Calu3 (cell line): ENCODE results near the gene CASR. TPM values are rescaled to one million over a fixed set of nuclear protein-coding genes. Genes with fewer than 3 reads are reported as not detected.

ENCODE experiments used
- BruUV-seq: library from RNA; stranded (reverse); fragments of 400-500 nt; replicated peaks from 2 replicates; lab custom pipeline; 2021; lab: Mats Ljungman, UMichigan
- CTCF ChIA-PET: fragments of 300-600 bp; sonication (Branson Sonifier 250); formaldehyde crosslinking; loops from one replicate; lab custom pipeline; 2022; ENCODE audit warnings: antibody characterized with exemption; lab: Charles Lee
- DNase-seq: peaks from one replicate; pipeline ENCODE4 v3.0.0; 2022
- H3K27ac Mint-ChIP-seq: one replicate; pipeline ENCODE4 v1.8.0; 2022; ENCODE audit warnings: mixed read lengths; ENCODE audit not compliant: unreplicated experiment
- H3K27me3 Mint-ChIP-seq: one replicate; pipeline ENCODE4 v1.8.0; 2022; ENCODE audit warnings: mixed read lengths; ENCODE audit not compliant: unreplicated experiment
- H3K36me3 Mint-ChIP-seq: one replicate; pipeline ENCODE4 v1.8.0; 2022; ENCODE audit warnings: mild to moderate bottlenecking, moderate library complexity, mixed read lengths; ENCODE audit not compliant: insufficient read depth, unreplicated experiment
- H3K4me1 Mint-ChIP-seq: one replicate; pipeline ENCODE4 v1.8.0; 2022; ENCODE audit warnings: mild to moderate bottlenecking, low read depth, mixed read lengths; ENCODE audit not compliant: unreplicated experiment
- H3K4me3 Mint-ChIP-seq: one replicate; pipeline ENCODE4 v1.8.0; 2022; ENCODE audit warnings: mild to moderate bottlenecking, low read depth, moderate library complexity, mixed read lengths; ENCODE audit not compliant: unreplicated experiment
- H3K9me3 Mint-ChIP-seq: one replicate; pipeline ENCODE4 v1.8.0; 2022; ENCODE audit warnings: low read depth, mixed read lengths; ENCODE audit not compliant: unreplicated experiment
- intact Hi-C: fragments of 100-400 bp; cut with micrococcal nuclease; formaldehyde crosslinking; loops from one replicate; pipeline ENCODE4 v1.10.0; 2022; ENCODE audit not compliant: unreplicated experiment
- total RNA-seq: library from RNA; stranded (reverse); gene quantifications from 2 replicates; pipeline ENCODE4 v1.2.3, GENCODE V29; 2022
- TF ChIP-seq, protein P1 (sequence below): fragments of 200-600 bp; IDR thresholded peaks from one replicate; pipeline ENCODE4 v1.8.0; 2022; ENCODE audit warnings: antibody characterized with exemption; ENCODE audit not compliant: unreplicated experiment

CASR gene
- total RNA-seq, 1 experiment from 2014 or later: 2.3 TPM

DNA sequence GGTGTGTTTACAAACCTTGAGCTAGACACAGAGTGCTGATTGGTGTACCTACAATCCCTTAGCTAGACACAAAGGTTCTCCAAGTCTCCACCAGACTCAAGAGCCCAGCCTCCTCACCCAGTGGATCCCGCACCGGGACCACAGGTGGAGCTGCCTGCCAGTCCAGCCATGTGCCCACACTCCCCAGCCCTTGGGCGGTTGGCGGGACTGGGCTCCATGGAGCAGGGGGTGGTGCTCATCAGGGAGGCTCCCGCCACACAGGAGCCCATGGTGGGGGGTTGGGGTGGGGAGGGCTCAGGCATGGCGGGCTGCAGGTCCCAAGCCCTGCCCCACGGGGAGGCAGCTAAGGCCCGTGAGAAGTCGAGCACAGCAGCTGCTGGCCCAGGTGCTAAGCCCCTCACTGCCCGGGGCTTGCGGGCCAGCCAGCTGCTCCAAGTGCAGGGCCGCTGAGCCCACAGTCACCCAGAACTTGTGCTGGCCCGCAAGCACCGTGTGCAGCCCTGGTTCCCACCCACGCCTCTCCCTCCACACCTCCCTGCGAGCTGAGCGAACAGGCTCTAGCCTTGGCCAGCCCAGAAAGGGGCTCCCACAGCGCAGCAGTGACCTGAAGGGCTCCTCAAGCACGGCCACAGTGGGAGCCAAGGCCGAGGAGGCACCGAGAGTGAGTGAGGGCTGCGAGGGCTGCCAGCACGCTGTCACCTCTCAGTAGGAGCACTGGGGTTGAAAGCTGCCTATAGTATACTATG lies 43.7 kb downstream of the CASR start:
- H3K4me3 Mint-ChIP-seq: no peak overlapping the region
- CTCF ChIA-PET: no interaction called here
- intact Hi-C loops: no loop called here
- peaks cover 3% of the 10 kb centered on the region for H3K9me3 Mint-ChIP-seq
- no peak overlapping the region for H3K27ac Mint-ChIP-seq
- no peaks in the 10 kb centered on the region for H3K36me3 Mint-ChIP-seq
- DNase-seq: no peak
- H3K27me3 Mint-ChIP-seq: no peaks in the 10 kb centered on the region
- no TSS peak for BruUV-seq
- TF ChIP-seq, protein P1, sequence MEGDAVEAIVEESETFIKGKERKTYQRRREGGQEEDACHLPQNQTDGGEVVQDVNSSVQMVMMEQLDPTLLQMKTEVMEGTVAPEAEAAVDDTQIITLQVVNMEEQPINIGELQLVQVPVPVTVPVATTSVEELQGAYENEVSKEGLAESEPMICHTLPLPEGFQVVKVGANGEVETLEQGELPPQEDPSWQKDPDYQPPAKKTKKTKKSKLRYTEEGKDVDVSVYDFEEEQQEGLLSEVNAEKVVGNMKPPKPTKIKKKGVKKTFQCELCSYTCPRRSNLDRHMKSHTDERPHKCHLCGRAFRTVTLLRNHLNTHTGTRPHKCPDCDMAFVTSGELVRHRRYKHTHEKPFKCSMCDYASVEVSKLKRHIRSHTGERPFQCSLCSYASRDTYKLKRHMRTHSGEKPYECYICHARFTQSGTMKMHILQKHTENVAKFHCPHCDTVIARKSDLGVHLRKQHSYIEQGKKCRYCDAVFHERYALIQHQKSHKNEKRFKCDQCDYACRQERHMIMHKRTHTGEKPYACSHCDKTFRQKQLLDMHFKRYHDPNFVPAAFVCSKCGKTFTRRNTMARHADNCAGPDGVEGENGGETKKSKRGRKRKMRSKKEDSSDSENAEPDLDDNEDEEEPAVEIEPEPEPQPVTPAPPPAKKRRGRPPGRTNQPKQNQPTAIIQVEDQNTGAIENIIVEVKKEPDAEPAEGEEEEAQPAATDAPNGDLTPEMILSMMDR: no peak
- H3K4me1 Mint-ChIP-seq: no peaks in the 10 kb centered on the region

DNA sequence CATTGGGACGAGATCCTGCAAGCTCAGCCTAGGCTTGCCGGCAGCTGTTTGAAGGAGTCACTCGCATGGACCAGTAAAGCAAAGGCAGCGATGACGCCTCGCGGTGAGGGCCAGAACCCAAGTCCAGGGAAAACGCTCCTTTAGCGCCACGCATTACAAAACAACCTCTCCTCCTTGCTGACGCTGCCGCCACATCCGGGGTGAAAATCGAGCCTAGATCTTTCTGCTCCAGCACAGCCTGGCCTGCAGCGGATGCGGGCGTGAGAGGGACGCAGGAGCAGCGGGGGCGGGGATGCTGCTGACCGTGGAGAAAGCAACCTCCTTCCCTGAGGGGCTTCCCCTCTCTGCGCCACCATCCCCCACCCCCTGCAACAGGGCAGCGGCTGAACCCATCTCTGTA lies 46.7 kb downstream of the CASR start:
- no peak overlapping the region for H3K27ac Mint-ChIP-seq

DNA sequence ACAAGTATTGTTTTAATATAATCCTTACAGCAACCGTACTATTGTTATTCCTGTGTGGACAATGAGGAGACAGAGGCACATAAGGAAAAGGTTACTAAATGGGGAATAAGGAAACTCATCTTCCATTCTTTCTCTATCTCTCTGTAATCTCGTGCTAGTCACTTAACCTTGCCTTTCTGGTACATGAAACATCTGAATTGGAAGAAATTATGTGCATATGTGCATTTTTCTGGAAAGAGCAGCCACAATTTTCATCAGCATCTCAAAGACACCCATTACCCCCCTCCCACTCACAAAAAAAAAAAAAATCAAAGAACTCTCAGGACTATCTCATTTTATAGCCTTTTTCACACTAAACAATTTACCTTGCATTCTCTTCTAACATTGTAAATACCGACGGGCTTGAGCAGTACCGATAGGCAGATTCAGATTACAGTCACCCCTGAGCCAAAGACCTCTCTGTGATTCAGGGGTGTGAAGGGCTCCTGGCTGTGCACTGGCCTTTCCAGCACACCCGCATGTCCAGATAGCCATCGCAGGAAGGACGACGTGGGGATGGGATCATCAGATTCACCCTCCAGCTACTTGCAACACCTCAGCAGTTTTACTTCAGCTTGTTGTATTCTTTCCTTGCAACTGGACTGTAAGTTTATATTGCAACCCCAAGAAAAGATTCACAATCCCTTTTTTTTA lies 48.1 kb downstream of the CASR start:
- BruUV-seq: no TSS peak
- Mint-ChIP-seq H3K4me1 (no peaks in the 10 kb centered on the region), H3K27me3 (no peaks in the 10 kb centered on the region), H3K4me3 (no peak overlapping the region), H3K36me3 (no peaks in the 10 kb centered on the region), H3K27ac (no peak overlapping the region), H3K9me3 (no peaks in the 10 kb centered on the region)
- TF ChIP-seq, protein P1: no peak
- CTCF ChIA-PET: no interaction called here
- no peak for DNase-seq
- intact Hi-C loops: no loop called here

More for the DNA sequence above, 46.7 kb downstream of the CASR start:
- BruUV-seq: no TSS peak
- intact Hi-C loops: no loop called here
- CTCF ChIA-PET: no interaction called here
- Mint-ChIP-seq H3K36me3 (no peaks in the 10 kb centered on the region), H3K27me3 (no peaks in the 10 kb centered on the region), H3K4me1 (no peaks in the 10 kb centered on the region), H3K9me3 (peaks cover 3% of the 10 kb centered on the region), H3K4me3 (no peak overlapping the region)
- DNase-seq: no peak
- TF ChIP-seq, protein P1: no peak

DNA sequence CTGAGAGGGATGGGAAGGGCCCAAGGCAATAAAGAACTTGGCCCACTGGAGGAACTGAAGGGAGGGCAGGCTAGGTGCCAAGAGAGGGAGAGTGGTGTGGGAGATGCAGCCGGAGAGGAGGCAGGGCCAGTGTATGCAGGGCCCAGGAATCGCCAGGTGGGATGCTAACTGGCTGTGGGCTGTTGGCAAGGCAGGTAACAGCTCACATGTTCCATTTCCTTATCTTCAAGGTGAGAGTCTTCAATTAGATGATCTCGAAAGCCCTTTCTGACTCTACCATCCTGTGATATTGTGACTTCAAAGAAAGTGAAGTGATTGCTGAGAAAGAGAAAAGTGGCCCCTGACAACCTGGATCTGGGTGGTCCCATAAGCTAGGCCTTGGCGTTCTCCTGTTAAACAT lies 49.0 kb downstream of the CASR start:
- H3K27ac Mint-ChIP-seq: no peak overlapping the region
- no peaks in the 10 kb centered on the region for H3K27me3 Mint-ChIP-seq
- TF ChIP-seq, protein P1: no peak
- H3K4me1 Mint-ChIP-seq: no peaks in the 10 kb centered on the region
- H3K9me3 Mint-ChIP-seq: no peaks in the 10 kb centered on the region
- intact Hi-C loops: no loop called here
- no peak overlapping the region for H3K4me3 Mint-ChIP-seq
- H3K36me3 Mint-ChIP-seq: no peaks in the 10 kb centered on the region
- no TSS peak for BruUV-seq
- CTCF ChIA-PET: no interaction called here
- no peak for DNase-seq
